Erythroblast (primary cell): ENCODE measurements around the gene HERC3.

ENCODE experiments used
- GATA1 ChIP-seq: IDR thresholded peaks from 2 replicates; pipeline ENCODE4 v1.6.1; 2011; ENCODE audit warnings: low read depth, mild to moderate bottlenecking, control low read depth, low read length, moderate library complexity
- POLR2A ChIP-seq: IDR thresholded peaks from 2 replicates; pipeline ENCODE4 v1.6.1; 2011; ENCODE audit warnings: mild to moderate bottlenecking, low read length

DNA sequence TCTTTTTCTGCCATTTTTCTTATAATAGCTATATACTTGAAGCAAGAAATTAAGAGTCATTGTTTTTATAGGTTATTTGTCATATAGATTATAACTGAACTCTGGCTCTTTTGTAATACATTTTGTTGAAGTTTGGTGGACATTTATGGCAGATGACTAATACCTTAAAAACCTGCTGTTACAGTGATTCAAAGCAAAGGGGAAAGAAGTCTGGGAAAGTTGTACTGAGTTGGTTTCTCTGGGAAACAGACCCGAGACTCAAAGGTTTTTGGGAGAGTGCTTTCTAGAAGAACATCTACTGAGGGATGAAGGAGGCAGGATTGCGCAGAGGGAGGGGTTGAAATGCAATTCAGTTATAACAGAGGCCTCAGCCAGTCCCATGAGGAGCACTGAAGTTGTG is 69.5 kb downstream of the HERC3 start:
- no peak for TF ChIP-seq POLR2A
- TF ChIP-seq GATA1, result no peak
